HepG2 (cell line): ENCODE measurements around the gene SIT1. TPM values are rescaled to one million over a fixed set of nuclear protein-coding genes. Genes with fewer than 3 reads are reported as not detected.
A peak's percentile ranks its signal among the peaks of the same experiment; 100 is the strongest.

ENCODE experiments used
- HIVEP1 ChIP-seq: sonication (generic); formaldehyde crosslinking; IDR thresholded peaks from 2 replicates; pipeline ENCODE4 v1.4.0; 2020; ENCODE audit warnings: mild to moderate bottlenecking, missing genetic modification reagents
- HMGA1 ChIP-seq: sonication (generic); formaldehyde crosslinking; conservative IDR thresholded peaks from 2 replicates; pipeline ENCODE4 v1.4.0; 2020; ENCODE audit warnings: missing genetic modification reagents
- HOXA3 ChIP-seq: sonication (generic); formaldehyde crosslinking; IDR thresholded peaks from 2 replicates; pipeline ENCODE4 v1.5.0; 2020; ENCODE audit warnings: missing genetic modification reagents
- RXRA ChIP-seq: sonication (generic); formaldehyde crosslinking; IDR thresholded peaks from 2 replicates; pipeline ENCODE4 v1.5.1; 2020; ENCODE audit warnings: missing genetic modification reagents
- ZFP62 ChIP-seq: sonication (generic); formaldehyde crosslinking; IDR thresholded peaks from 2 replicates; pipeline ENCODE4 v1.4.0; 2020; ENCODE audit warnings: missing genetic modification reagents
- ZNF12 ChIP-seq: sonication (generic); formaldehyde crosslinking; IDR thresholded peaks from 2 replicates; pipeline ENCODE4 v1.5.0; 2020; ENCODE audit warnings: missing genetic modification reagents
- ZNF629 ChIP-seq: sonication (generic); formaldehyde crosslinking; conservative IDR thresholded peaks from 2 replicates; pipeline ENCODE4 v1.5.0; 2020; ENCODE audit warnings: missing genetic modification reagents
- ZNF782 ChIP-seq: sonication (generic); formaldehyde crosslinking; IDR thresholded peaks from 2 replicates; pipeline ENCODE4 v1.4.0; 2020; ENCODE audit warnings: missing genetic modification reagents, mild to moderate bottlenecking, borderline replicate concordance
- polyA plus RNA-seq, 8 experiments: library from polyadenylated mRNA; depleted of rRNA in 3 of 8; stranded (reverse) in 7 of 8; unstranded in 1 of 8; fragments of >200 nt; fragmentation: Illumina TruSeq in 4 of 8; extraction: Trizol in 4 of 8; gene quantifications; 2 replicates each; pipeline versions ENCODE4 v1.2.1 to v1.2.3, GENCODE V29; 2011 to 2016; ENCODE audit warnings: low read depth in 4 of 8, missing spikeins in 1 of 8, mixed read lengths in 1 of 8; ENCODE audit not compliant: insufficient read depth in 1 of 8
- total RNA-seq, 5 experiments: library from RNA; depleted of rRNA; stranded (reverse); fragments of >200 nt; fragmentation: Illumina TruSeq; extraction: Trizol; gene quantifications; 2 replicates each; pipeline ENCODE4 v1.2.3, GENCODE V29; 2016; ENCODE audit warnings: low read depth in 1 of 5
- TF ChIP-seq, protein P1 (sequence below): IDR thresholded peaks from 2 replicates; pipeline ENCODE4 v1.6.1; 2016; ENCODE audit warnings: missing genetic modification reagents, missing compliant biosample characterization
- TF ChIP-seq, protein P2 (sequence below): sonication (generic); formaldehyde crosslinking; IDR thresholded peaks from 2 replicates; pipeline ENCODE4 v1.5.0; 2020; ENCODE audit warnings: missing genetic modification reagents
- TF ChIP-seq, protein P3 (sequence below): sonication (generic); formaldehyde crosslinking; IDR thresholded peaks from 2 replicates; pipeline ENCODE4 v1.4.0; 2020; ENCODE audit warnings: missing genetic modification reagents, borderline replicate concordance
- TF ChIP-seq, protein P4 (sequence below): sonication (generic); formaldehyde crosslinking; IDR thresholded peaks from 2 replicates; pipeline ENCODE4 v1.4.0; 2020; ENCODE audit warnings: missing genetic modification reagents, borderline replicate concordance

The SIT1 gene
- total and polyA plus RNA-seq, 2 of the 13 experiments (the other 11 are each of a cell fraction or from before 2014, with no cell fraction given): 0.09 to 6.7 TPM

DNA sequence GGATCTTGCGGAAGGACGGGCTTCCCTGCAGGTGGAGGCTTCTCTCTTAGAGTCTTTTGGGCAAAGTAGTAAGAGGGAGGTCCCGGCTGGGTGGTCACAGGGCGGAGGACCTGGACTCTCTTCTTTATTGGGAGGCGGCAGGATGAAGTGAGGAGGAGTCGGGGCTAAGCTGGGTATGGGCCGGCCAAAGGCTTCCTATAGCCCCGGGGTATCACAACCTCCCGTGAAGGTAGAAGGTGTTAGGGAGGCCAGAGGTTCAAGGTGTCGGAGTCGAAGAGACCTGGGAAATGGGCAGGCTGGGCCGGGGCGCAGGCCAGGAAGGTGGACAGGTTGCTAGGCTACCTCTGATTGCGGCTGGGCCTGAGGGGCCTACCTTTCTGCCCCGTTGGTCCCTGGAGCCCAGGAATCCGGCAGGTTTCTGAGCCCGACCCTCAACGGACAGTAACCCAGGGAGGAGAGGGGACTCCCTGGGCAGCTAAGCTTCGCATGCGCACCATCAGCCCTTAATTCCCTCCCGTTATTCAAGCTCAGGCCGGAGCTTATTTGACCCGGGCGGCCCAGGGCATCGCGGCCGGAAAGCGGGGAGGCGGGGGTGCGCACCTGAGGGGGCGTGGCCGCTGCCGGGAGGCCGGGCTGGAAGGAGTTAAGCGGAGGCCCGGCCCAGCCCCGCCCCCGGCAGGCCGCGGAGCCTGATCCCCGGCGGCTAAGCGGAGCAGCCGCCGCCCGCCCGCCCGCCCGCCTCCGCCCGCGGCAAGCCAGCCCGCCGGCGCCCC, 46.0 kb downstream of the SIT1 start, which contains the start of gene TESK1 (continued):
- TF ChIP-seq HOXA3 (CRISPR knock-in tag) (peak; percentile 56; the same call in 1 of the 2 replicates), RXRA (CRISPR knock-in tag) (no peak; the same call in 1 of the 2 replicates), ZNF782 (CRISPR knock-in tag) (no peak), ZNF629 (CRISPR knock-in tag) (0 out of 2 replicates have a peak, but pooled peaks have one; percentile 17), ZFP62 (CRISPR knock-in tag) (no peak), ZNF12 (no peak), HMGA1 (CRISPR knock-in tag) (no peak), HIVEP1 (no peak)
- TF ChIP-seq, protein P1, sequence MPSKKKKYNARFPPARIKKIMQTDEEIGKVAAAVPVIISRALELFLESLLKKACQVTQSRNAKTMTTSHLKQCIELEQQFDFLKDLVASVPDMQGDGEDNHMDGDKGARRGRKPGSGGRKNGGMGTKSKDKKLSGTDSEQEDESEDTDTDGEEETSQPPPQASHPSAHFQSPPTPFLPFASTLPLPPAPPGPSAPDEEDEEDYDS (CRISPR knock-in tag): no peak
- TF ChIP-seq, protein P2, sequence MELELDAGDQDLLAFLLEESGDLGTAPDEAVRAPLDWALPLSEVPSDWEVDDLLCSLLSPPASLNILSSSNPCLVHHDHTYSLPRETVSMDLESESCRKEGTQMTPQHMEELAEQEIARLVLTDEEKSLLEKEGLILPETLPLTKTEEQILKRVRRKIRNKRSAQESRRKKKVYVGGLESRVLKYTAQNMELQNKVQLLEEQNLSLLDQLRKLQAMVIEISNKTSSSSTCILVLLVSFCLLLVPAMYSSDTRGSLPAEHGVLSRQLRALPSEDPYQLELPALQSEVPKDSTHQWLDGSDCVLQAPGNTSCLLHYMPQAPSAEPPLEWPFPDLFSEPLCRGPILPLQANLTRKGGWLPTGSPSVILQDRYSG (CRISPR knock-in tag): 0 out of 2 replicates have a peak, but pooled peaks have one; percentile 63
- TF ChIP-seq, protein P3, sequence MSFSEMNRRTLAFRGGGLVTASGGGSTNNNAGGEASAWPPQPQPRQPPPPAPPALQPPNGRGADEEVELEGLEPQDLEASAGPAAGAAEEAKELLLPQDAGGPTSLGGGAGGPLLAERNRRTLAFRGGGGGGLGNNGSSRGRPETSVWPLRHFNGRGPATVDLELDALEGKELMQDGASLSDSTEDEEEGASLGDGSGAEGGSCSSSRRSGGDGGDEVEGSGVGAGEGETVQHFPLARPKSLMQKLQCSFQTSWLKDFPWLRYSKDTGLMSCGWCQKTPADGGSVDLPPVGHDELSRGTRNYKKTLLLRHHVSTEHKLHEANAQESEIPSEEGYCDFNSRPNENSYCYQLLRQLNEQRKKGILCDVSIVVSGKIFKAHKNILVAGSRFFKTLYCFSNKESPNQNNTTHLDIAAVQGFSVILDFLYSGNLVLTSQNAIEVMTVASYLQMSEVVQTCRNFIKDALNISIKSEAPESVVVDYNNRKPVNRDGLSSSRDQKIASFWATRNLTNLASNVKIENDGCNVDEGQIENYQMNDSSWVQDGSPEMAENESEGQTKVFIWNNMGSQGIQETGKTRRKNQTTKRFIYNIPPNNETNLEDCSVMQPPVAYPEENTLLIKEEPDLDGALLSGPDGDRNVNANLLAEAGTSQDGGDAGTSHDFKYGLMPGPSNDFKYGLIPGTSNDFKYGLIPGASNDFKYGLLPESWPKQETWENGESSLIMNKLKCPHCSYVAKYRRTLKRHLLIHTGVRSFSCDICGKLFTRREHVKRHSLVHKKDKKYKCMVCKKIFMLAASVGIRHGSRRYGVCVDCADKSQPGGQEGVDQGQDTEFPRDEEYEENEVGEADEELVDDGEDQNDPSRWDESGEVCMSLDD (CRISPR knock-in tag): no peak
- TF ChIP-seq, protein P4, sequence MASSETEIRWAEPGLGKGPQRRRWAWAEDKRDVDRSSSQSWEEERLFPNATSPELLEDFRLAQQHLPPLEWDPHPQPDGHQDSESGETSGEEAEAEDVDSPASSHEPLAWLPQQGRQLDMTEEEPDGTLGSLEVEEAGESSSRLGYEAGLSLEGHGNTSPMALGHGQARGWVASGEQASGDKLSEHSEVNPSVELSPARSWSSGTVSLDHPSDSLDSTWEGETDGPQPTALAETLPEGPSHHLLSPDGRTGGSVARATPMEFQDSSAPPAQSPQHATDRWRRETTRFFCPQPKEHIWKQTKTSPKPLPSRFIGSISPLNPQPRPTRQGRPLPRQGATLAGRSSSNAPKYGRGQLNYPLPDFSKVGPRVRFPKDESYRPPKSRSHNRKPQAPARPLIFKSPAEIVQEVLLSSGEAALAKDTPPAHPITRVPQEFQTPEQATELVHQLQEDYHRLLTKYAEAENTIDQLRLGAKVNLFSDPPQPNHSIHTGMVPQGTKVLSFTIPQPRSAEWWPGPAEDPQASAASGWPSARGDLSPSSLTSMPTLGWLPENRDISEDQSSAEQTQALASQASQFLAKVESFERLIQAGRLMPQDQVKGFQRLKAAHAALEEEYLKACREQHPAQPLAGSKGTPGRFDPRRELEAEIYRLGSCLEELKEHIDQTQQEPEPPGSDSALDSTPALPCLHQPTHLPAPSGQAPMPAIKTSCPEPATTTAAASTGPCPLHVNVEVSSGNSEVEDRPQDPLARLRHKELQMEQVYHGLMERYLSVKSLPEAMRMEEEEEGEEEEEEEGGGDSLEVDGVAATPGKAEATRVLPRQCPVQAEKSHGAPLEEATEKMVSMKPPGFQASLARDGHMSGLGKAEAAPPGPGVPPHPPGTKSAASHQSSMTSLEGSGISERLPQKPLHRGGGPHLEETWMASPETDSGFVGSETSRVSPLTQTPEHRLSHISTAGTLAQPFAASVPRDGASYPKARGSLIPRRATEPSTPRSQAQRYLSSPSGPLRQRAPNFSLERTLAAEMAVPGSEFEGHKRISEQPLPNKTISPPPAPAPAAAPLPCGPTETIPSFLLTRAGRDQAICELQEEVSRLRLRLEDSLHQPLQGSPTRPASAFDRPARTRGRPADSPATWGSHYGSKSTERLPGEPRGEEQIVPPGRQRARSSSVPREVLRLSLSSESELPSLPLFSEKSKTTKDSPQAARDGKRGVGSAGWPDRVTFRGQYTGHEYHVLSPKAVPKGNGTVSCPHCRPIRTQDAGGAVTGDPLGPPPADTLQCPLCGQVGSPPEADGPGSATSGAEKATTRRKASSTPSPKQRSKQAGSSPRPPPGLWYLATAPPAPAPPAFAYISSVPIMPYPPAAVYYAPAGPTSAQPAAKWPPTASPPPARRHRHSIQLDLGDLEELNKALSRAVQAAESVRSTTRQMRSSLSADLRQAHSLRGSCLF (CRISPR knock-in tag): no peak
